IPS-18c (cell line): Measurements from ENCODE around the gene FAM221B.
A peak's percentile ranks its signal among the peaks of the same experiment; 100 is the strongest.

Source experiments
- H3K4me3 ChIP-seq: 2 replicates; pipeline ENCODE4 v1.7.0; 2013; ENCODE audit warnings: low read depth, mild to moderate bottlenecking, low read length, moderate library complexity; ENCODE audit not compliant: insufficient read depth
- H3K9me3 ChIP-seq: one replicate; pipeline ENCODE4 v1.6.1; 2013; ENCODE audit warnings: mild to moderate bottlenecking, low read length, moderate library complexity; ENCODE audit not compliant: control insufficient read depth, insufficient read depth

Gene FAM221B, protein sequence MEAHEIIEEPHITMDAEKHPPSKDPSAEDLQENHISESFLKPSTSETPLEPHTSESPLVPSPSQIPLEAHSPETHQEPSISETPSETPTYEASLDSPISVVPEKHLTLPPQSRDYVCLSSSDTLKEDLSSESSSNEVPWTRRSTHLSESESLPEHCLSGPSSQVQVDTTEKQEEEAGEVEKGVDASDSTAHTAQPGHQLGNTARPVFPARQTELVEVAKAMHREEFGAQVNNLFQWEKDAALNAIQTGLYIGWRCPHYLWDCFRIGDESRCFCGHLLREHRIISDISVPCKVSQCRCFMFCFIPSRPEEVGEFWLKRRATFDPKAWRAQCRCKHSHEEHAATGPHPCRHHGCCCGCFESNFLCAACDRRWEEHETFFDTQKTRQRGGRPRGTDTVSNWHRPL

GRCh38 chr9:35828716-35829083 lies at the start of gene FAM221B:
Gene FAM221B, minus strand, starts transcription at chr9:35828732. Its CDS starts 2,571 bp downstream, at chr9:35826161.
- Histone ChIP-seq H3K9me3 (no peaks in the 10 kb centered on the region), H3K4me3 (peak within 1 kb of the TSS; percentile 58)

DNA sequence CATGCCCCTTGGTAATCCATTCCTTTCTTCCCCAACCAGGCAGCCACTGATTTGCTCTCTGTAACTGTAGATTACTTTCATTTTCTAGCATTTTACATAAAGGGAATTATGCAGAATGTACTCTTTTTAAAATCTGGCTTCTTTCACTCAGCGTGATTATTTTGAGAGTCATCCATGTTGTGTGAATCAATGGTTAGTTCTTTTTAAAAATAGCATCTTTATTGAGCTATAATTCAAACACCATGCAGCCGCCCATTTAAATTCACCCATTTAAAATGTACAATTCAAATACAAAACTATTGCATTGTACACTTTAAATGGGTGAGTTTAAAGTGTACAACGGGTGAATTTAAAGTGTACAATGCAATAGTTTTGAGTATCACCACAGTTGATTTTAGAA lies 44.0 kb upstream of the FAM221B start:
- H3K4me3 ChIP-seq, result no peak overlapping the region
- H3K9me3 ChIP-seq, result peaks cover 3% of the 10 kb centered on the region

DNA sequence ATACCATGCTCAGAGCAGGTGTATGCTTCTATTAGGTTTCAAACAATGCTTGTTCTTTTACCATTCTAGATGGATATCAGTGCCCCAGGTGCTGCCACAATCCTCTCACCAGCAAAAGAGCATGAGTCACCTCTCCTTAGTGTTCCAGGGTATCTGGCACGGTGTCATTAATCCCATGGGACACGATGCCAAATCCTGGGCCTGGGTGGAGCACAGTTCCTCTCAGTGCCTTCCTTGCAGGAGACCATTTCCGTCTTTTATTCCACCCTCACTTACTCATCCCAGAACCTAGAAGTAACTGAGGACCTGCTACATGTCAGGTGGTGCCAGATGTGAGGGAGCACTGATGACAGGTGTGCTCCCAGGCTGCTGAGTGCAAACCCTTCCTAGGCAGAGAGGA lies 43.0 kb upstream of the FAM221B start:
- H3K9me3 ChIP-seq, result peaks cover 3% of the 10 kb centered on the region

DNA sequence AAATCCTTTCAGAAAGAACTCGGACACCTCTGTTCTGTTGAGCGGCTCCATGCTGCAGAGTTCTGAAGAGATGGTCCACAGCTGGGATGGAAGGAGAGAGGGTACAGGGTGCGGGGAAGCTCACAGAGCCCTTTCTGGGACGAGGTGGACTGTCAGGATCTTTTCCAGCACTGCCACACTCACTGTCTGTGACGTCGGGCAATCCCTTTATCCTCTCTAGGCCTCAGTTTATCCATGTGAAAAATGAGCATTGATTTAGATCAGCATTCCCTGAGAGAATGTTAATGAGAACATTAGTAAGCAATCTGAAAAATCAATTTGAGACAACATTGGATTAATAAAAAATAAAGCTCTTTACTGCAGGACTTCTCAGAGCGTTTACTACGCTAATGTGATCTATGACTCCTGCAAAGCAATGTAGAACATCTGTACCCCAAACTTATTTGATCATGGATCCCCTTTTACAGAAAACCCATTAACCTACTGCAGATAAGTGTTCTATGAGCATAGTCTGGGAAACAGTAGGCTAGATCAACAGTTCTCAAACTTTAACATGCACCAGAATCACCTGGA lies 41.9 kb upstream of the FAM221B start, which contains the start of gene OR13J1:
OR13J1 (minus strand) TSS at position 51 of the 573 bp plus-strand sequence; CDS start at position 51, 0 bp downstream.
- Histone ChIP-seq H3K9me3 (peaks cover 3% of the 10 kb centered on the region), H3K4me3 (no peak within 1 kb of the TSS)

More for the DNA sequence above, 43.0 kb upstream of the FAM221B start:
- no peak overlapping the region for H3K4me3 ChIP-seq

DNA sequence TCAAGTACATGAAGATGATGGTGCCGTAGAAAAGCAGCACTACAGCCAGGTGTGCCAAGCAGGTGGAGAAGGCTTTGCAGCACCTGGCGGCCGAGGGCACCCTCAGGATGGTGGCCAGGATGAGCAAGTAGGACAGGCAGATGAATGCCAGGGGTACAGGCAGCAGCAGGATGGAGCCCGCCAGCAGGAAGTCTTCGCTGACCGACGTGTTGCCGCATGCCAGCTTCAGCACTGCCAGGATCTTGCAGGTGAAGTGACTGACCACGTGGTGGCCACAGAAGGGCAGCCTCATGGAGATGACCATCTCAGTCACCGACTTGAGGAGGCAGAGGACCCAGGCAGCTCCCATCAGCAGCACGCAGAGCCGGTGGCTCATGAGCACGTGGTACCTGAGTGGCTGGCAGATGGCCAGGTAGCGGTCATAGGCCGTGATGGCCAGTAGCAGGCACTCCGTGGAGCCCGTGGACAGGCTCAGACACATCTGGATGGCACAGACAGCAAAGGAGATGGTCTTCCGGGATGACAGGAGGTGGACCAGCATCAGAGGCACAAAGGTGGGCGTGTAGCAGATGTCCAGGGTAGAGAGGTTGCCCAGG lies 41.2 kb upstream of the FAM221B start:
- no peak overlapping the region for H3K4me3 ChIP-seq
- H3K9me3 ChIP-seq, result peaks cover 3% of the 10 kb centered on the region

DNA sequence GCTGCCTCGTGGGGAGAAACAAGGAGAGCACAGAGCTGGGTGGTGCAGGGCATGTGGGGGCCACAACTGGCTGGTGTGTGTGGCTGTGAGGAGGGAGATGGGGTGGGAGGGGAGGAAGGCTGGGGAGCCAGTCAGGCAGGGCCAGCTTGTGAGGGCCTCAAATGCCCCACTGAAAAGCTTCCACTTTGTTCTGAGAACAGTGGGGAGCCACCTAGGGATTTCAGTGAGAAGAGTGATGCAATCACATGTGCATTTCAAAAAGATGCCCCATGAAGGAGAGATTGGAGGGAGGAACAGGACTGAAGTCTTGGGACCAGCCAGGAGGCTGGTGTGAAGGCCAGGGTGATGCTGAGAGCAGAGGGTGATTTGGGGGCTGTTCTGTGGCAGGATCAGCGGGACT lies 40.4 kb upstream of the FAM221B start:
- H3K4me3 ChIP-seq, result no peak overlapping the region
- peaks cover 3% of the 10 kb centered on the region for H3K9me3 ChIP-seq

DNA sequence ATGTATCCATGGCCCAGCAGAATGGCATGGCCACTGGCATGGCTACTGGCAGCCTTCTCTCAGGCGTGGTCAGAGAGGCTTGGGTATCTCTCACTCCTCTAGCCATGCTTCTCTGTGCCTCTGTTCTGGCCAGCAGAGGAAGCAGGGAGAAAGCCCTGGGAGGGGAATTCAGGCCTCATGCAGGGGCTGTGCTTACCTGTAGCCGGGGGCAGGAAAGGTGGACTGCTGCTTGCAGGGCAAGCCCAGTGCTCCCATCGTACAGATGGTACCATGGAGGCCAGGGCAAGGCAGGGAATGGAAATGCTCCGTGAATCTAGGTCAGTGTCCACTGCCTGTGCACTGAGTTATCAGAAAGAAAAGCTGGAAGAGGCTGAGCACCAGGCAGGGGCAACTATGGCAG lies 39.0 kb upstream of the FAM221B start:
- Histone ChIP-seq H3K4me3 (no peak overlapping the region), H3K9me3 (peaks cover 3% of the 10 kb centered on the region)

GRCh38 chr9:35864695-35865255 lies 36.2 kb upstream of the FAM221B start:
- H3K4me3 ChIP-seq, result no peak overlapping the region

DNA sequence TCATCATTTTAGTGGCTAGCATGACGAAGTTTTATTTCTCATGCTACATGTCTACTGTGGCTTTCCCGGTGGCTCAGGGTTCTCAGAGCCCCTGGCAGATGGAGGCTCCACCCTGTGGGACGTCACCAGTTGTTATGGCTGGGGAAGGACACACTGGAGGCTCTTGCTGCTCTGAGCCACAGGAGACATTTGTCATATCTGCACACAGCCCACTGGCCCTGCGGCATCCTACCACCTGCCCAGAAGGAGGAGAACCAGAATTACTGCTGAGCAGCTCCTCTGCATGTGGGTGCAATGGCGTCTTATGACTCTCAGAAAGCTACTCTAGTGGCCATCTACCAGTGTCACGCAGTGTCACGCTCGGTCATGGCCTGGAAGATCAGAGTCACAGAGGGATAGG lies 35.1 kb upstream of the FAM221B start:
- H3K4me3 ChIP-seq, result no peak overlapping the region
- no peaks in the 10 kb centered on the region for H3K9me3 ChIP-seq

More at GRCh38 chr9:35864695-35865255, 36.2 kb upstream of the FAM221B start:
- H3K9me3 ChIP-seq, result no peaks in the 10 kb centered on the region

GRCh38 chr9:35862328-35862727 lies 33.8 kb upstream of the FAM221B start:
- no peak overlapping the region for H3K4me3 ChIP-seq

DNA sequence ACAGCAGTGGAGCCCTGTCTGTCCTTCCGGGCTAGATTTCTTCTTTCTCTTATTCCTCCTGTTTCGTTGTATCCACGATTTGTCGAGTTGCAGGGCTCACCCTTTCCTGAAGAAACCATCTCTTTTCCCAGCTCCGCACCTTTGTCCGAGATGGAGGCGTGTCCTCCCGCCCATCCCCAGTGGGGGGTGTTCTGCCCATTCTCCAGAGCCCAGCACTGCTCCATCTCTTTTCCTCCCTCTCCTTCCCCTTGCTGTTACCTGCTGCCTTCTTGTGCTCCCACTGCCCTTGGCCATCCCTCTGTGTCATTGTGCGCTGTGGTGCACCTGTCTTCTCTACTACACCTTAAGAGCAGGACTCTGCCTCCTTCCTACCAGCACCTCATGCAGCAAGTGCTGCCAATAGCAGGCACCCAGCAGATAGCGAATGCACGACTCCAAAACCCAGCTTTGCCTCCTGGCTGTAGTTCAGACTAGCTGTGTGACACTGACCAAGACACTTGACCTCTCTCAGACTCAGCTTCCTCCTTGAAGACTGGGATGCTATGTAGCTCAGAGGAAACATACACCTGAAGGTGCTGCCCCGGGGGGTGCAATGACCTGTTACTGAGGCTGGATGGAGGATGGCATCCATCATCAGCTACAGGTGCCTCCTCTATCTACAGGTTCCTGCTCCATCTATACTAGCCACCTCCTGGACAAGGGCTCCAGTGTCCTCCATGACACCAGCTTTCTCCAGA lies 32.8 kb upstream of the FAM221B start:
- H3K9me3 ChIP-seq, result no peaks in the 10 kb centered on the region
- no peak overlapping the region for H3K4me3 ChIP-seq

More at GRCh38 chr9:35862328-35862727, 33.8 kb upstream of the FAM221B start:
- H3K9me3 ChIP-seq, result no peaks in the 10 kb centered on the region

DNA sequence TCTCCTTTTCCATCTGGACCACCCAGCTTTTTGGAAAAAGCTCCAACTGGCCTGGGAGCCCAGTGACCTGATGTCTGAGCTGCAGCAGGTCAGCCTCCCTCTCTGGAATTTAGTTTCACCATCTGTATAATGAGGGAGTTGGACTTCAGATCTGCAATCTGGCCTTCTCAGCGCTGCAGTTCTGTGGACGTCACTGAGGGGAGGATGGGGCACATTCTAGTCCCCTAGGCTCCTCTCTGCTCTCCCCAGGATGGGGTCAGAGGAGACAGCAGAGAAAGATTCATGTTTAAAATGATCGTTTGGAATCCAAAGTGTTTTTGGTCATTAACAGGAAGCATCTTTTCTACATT lies 31.4 kb upstream of the FAM221B start:
- Histone ChIP-seq H3K9me3 (no peaks in the 10 kb centered on the region), H3K4me3 (no peak overlapping the region)

DNA sequence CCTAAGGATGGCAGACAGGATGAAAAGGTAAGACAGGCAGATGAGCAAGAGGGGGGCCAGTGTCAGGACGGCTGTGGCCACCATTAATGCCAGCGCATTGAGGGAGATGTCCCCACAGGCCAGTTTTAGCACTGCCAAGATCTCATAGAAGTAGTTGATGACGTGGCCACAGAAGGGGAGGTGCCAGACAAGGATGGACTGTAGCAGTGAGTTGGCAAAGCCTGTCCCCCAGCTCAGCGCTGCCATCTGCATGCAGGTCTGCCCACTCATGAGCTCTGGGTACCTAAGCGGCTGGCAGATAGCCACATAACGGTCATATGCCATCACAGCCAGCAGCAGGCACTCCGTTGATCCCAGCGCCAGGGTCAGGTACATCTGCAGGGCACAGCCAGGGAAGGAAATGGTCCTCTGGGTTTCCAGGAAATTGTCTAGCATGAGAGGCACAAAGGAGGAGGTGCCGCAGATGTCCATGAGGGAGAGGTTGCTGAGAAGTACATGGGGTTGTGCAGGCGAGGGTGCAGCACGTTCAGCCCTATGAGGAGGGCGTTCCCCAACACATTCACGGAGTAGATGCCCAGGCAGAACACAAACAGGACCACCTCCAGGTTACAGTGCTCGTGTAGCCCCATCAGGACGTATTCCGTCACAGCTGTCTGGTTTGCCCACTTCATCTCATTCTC lies 30.9 kb upstream of the FAM221B start:
- Histone ChIP-seq H3K4me3 (no peak overlapping the region), H3K9me3 (no peaks in the 10 kb centered on the region)

DNA sequence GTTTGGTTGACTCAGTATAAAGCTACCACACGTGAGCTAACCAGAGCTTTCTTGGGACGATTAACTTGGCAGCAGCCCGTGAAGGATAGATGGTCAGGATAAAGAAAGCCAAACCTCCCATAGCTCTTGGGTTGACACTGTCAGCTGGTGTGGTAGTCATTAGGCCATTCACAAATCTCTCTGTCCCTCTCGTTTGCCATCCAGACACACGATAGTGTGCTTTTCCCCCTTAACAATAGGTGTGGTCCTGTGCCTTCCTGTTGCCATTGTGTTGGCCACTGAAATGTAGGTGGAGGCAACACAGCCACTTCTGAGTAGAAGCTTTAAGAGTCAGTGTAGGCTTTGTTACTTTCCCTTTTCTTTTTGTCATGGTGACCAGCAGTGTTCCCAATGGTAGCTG lies 29.9 kb upstream of the FAM221B start:
- H3K4me3 ChIP-seq, result no peak overlapping the region
- no peaks in the 10 kb centered on the region for H3K9me3 ChIP-seq

GRCh38 chr9:35856882-35857281 lies 28.4 kb upstream of the FAM221B start:
- no peaks in the 10 kb centered on the region for H3K9me3 ChIP-seq
- H3K4me3 ChIP-seq, result no peak overlapping the region

DNA sequence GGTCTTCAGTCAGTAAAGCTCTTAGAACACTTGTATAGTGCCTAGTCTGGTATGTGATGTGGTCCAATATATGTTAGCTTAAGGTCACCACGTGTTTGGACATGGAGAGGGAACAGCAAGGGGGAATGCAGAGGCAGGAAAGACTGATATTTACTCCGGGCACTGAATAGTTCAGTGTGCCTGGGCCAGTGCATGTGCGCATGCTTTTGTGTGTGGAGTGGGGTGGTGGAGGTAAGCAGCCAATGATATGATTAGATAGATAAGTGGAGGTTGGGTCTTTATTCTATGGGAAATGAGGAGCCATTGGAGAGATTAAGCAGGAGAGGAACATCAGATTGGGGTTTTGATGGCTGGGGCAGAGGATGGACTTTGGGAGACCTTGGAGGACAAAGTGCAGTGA lies 27.7 kb upstream of the FAM221B start:
- H3K9me3 ChIP-seq, result no peaks in the 10 kb centered on the region
- H3K4me3 ChIP-seq, result no peak overlapping the region
